ENCODE data around the gene TSHZ1. TPM values are rescaled to one million over a fixed set of nuclear protein-coding genes. Genes with fewer than 3 reads are reported as not detected.

The TSHZ1 gene
- total RNA-seq, 2 experiments from 2014 or later, result 5.9 to 9.5 TPM

DNA sequence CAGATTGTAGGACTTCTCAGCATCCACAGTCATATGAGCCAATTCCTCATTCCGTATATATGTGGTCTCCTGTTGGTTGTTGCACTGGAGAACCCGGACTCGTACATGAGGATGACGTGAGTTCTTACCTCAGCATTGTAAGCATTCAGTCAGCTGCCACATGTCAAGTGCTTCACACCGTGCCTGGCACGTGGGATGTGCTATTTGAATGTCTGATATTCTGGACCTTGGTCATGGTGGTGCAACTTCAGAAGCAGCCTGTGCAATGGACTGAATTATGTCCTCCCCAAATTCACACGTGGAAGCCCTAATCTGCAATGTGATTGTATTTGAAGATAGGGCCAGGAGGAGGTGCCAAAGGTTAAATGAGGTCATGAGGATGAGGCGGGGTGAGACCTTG is 33.7 kb upstream of the TSHZ1 start:
- no peaks in the 10 kb centered on the region for H3K36me3 ChIP-seq (ENCODE audit: insufficient read depth, low read length)
- no peak overlapping the region for H2AFZ ChIP-seq (ENCODE audit: low read length)
- CTCF ChIA-PET (ENCODE audit: unreplicated experiment), result no interaction called here
- H3K4me2 ChIP-seq (ENCODE audit: low read length), result no peak overlapping the region
- POLR2A ChIA-PET, result no interaction called here
- H3K9me2 ChIP-seq (ENCODE audit: insufficient read depth, low read length), result no peaks in the 10 kb centered on the region
- H3K4me3 ChIP-seq (ENCODE audit: low read depth, low read length, poor library complexity, severe bottlenecking), result no peak overlapping the region
- H3K79me2 ChIP-seq (ENCODE audit: insufficient read depth, low read depth, low read length), result no peaks in the 10 kb centered on the region
- TF ChIP-seq CTCF (conservative IDR thresholded peaks at IDR 0.05; ENCODE audit: low read length), result no peak
- no peak for TF ChIP-seq EZH2phosphoT487 (IDR thresholded peaks at IDR 0.05; ENCODE audit: borderline replicate concordance, low read depth, low read length)
- BruUV-seq (replicated peaks), result no TSS peak
- H3K4me1 ChIP-seq (ENCODE audit: insufficient read depth, low read length, poor library complexity, severe bottlenecking), result no peaks in the 10 kb centered on the region
- no peaks in the 10 kb centered on the region for H4K20me1 ChIP-seq (ENCODE audit: insufficient read depth, low read length)
- H3K9me3 ChIP-seq (ENCODE audit: low read length), result no peaks in the 10 kb centered on the region
- intact Hi-C loops (cut with micrococcal nuclease; ENCODE audit: unreplicated experiment), result no loop called here
- no peak overlapping the region for H3K27ac ChIP-seq (ENCODE audit: low read depth, low read length, poor library complexity, severe bottlenecking)
- no peak for DNase-seq (ENCODE audit: low spot score)

GRCh38 chr18:75178376-75178775 is 32.2 kb upstream of the TSHZ1 start:
- no peak overlapping the region for H3K4me2 ChIP-seq (ENCODE audit: low read length)
- BruUV-seq (replicated peaks), result no TSS peak
- intact Hi-C loops (cut with micrococcal nuclease; ENCODE audit: unreplicated experiment), result no loop called here
- H3K4me1 ChIP-seq (ENCODE audit: insufficient read depth, low read length, poor library complexity, severe bottlenecking), result no peaks in the 10 kb centered on the region
- H3K9me3 ChIP-seq (ENCODE audit: low read length), result no peaks in the 10 kb centered on the region
- H3K9me2 ChIP-seq (ENCODE audit: insufficient read depth, low read length), result no peaks in the 10 kb centered on the region
- H2AFZ ChIP-seq (ENCODE audit: low read length), result no peak overlapping the region
- H3K36me3 ChIP-seq (ENCODE audit: insufficient read depth, low read length), result no peaks in the 10 kb centered on the region
- H3K27ac ChIP-seq (ENCODE audit: low read depth, low read length, poor library complexity, severe bottlenecking), result no peak overlapping the region
- CTCF ChIA-PET (ENCODE audit: unreplicated experiment), result interaction anchor here (0.6 kb wide), 1 partner anchor 123 kb away, joined by 3 read pairs; no protein-coding TSS in a partner anchor
- TF ChIP-seq CTCF (conservative IDR thresholded peaks at IDR 0.05; ENCODE audit: low read length) (no peak), EZH2phosphoT487 (IDR thresholded peaks at IDR 0.05; ENCODE audit: borderline replicate concordance, low read depth, low read length) (no peak)
- no peak overlapping the region for H3K4me3 ChIP-seq (ENCODE audit: low read depth, low read length, poor library complexity, severe bottlenecking)
- DNase-seq (ENCODE audit: low spot score), result no peak
- no peaks in the 10 kb centered on the region for H3K79me2 ChIP-seq (ENCODE audit: insufficient read depth, low read depth, low read length)
- no peaks in the 10 kb centered on the region for H4K20me1 ChIP-seq (ENCODE audit: insufficient read depth, low read length)
- POLR2A ChIA-PET, result no interaction called here

- H3K4me1 ChIP-seq (ENCODE audit: insufficient read depth, low read length, poor library complexity, severe bottlenecking), result no peaks in the 10 kb centered on the region
- no peaks in the 10 kb centered on the region for H3K79me2 ChIP-seq (ENCODE audit: insufficient read depth, low read depth, low read length)
- no peak for TF ChIP-seq CTCF (conservative IDR thresholded peaks at IDR 0.05; ENCODE audit: low read length)
- no peak for TF ChIP-seq EZH2phosphoT487 (IDR thresholded peaks at IDR 0.05; ENCODE audit: borderline replicate concordance, low read depth, low read length)
- BruUV-seq (replicated peaks), result no TSS peak
- H3K9me2 ChIP-seq (ENCODE audit: insufficient read depth, low read length), result no peaks in the 10 kb centered on the region
- POLR2A ChIA-PET, result no interaction called here
- no peaks in the 10 kb centered on the region for H4K20me1 ChIP-seq (ENCODE audit: insufficient read depth, low read length)
- H3K9me3 ChIP-seq (ENCODE audit: low read length), result no peaks in the 10 kb centered on the region
- H3K36me3 ChIP-seq (ENCODE audit: insufficient read depth, low read length), result no peaks in the 10 kb centered on the region
- no peak overlapping the region for H3K27ac ChIP-seq (ENCODE audit: low read depth, low read length, poor library complexity, severe bottlenecking)
- no peak overlapping the region for H2AFZ ChIP-seq (ENCODE audit: low read length)
- DNase-seq (ENCODE audit: low spot score), result no peak
- intact Hi-C loops (cut with micrococcal nuclease; ENCODE audit: unreplicated experiment), result no loop called here
- no peak overlapping the region for H3K4me2 ChIP-seq (ENCODE audit: low read length)
- H3K4me3 ChIP-seq (ENCODE audit: low read depth, low read length, poor library complexity, severe bottlenecking), result no peak overlapping the region
- CTCF ChIA-PET (ENCODE audit: unreplicated experiment), result no interaction called here
These were observed 30.6 kb upstream of the TSHZ1 start for GRCh38 chr18:75179819-75180600.
